NB4 (cell line): ENCODE results near the gene TMC4.

Experiments used
- CTCF ChIP-seq: IDR thresholded peaks from one replicate; pipeline ENCODE4 v1.5.1; 2012; ENCODE audit warnings: low read depth, low read length
- MAX ChIP-seq: IDR thresholded peaks from 2 replicates; pipeline ENCODE4 v1.6.1; 2011; ENCODE audit warnings: low read depth, low read length
- MYC ChIP-seq: IDR thresholded peaks from 2 replicates; pipeline ENCODE4 v1.6.1; 2011; ENCODE audit warnings: low read depth, low read length
- POLR2A ChIP-seq: IDR thresholded peaks from 2 replicates; pipeline ENCODE4 v1.6.1; 2011; ENCODE audit warnings: mild to moderate bottlenecking; ENCODE audit not compliant: insufficient read length; ENCODE audit errors: extremely low read depth

- TF ChIP-seq CTCF (no peak), POLR2A (no peak), MAX (no peak), MYC (no peak)
Observed at GRCh38 chr19:54152267-54152666, 20.7 kb downstream of the TMC4 start.
